Left renal cortex interstitium (tissue), 4 donors: ENCODE measurements around the gene MED12L. TPM values are rescaled to one million over a fixed set of nuclear protein-coding genes. Genes with fewer than 3 reads are reported as not detected.

Experiments
- DNase-seq, 4 donors: peaks; one replicate each; pipeline ENCODE4 v3.0.0-alpha.2; 2013; ENCODE audit warnings: low read depth in 4 of 4, low spot score in 2 of 4, missing footprints in 1 of 4
- polyA plus RNA-seq, 4 donors: library from polyadenylated mRNA; unstranded; fragments of 120-200 nt; gene quantifications; one replicate each; pipeline ENCODE4 v1.2.1, GENCODE V29; 2013; ENCODE audit not compliant: insufficient read length in 4 of 4

Gene MED12L
- polyA plus RNA-seq, 4 donors = 1.6 to 3.0 (median 2.2) TPM

DNA sequence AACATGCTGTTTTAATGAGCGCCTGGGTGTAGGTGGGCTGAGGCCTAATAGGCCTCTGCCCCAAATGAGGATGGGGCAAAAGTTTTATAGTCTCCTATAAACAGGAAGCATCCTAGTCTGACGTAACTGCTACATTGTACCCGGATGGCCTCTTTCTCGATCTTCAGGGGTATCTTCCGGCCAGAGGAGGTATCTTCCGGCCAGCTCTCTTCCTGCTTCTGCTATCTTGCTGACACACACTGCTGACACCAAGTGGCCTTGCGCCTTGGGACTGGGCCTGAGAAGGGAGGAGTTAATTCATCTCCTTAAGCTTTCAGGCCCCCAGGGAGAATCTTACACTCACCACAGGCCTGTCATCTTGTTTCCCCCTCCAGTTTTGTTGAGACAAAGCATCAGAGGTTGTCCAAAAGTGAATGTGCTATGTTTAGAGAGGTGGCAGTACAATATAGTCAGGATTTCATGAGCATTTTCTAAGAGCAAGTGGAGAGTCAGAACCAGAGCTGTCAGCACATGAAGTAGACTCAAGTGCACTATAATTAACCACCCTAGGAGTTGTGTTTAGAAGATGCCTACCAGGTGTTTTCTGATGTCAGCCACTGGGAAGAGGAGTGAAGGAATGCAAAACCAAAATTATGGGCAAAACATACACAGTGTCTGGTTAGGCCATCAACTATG, 391.0 kb downstream of the MED12L start:
- no peak for DNase-seq

GRCh38 chr3:151477591-151478334, 392.3 kb downstream of the MED12L start:
- DNase-seq = no peak

DNA sequence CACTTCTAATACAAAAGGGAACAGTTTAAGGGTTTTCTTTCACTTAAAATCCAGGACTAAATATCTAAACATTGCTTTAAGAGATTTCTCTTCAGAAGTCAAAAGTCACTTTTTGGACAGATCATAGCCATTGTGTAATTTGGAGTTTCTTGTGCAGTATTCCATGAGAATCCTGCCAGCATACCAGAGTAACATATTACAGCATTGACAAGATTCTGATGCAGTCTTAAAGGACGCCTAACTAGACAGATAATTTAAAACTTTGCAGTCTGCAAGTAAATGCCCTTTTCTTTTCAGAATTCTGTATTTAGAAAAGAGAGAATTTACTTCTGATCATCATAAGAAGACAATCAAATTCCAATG, 392.9 kb downstream of the MED12L start:
- DNase-seq = no peak

GRCh38 chr3:151479452-151479851, 394.0 kb downstream of the MED12L start:
- DNase-seq = no peak

GRCh38 chr3:151480492-151480891, 395.0 kb downstream of the MED12L start:
- no peak for DNase-seq

DNA sequence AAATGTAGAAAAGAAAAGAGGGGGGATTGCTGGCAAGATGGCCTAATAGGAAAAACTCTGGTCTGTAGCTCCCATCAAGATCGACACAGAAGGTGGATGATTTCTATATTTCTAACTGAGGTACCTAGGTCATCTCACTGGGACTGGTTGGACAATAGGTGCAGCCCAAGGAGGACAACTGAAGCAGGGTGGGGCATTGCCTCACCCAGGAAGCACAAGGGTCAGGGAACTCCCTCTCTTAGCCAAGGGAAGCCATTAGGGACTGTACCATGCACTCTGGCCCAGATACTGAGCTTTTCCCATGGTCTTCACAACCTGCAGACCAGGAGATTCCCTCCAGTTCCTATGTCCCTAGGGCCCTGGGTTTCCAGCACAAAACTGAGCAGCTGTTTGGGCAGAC, 398.0 kb downstream of the MED12L start:
- DNase-seq = no peak

- no peak for DNase-seq
Observed at GRCh38 chr3:151483961-151484520, 398.6 kb downstream of the MED12L start.

Other genes with a start within 250 kb of the MED12L start
- not detected for gene MINDY4B, start 180.2 kb upstream of the MED12L start, polyA plus RNA-seq
- gene CLRN1, start 112.9 kb upstream of the MED12L start, polyA plus RNA-seq = not detected
- gene GPR171, start 117.6 kb downstream of the MED12L start, polyA plus RNA-seq = under 1 TPM in 3 of 4 donors, not detected in 1; 0.11 to 0.40 (median 0.33) TPM
- under 1 TPM; 0.52 to 0.91 (median 0.69) TPM for gene P2RY14, start 192.9 kb downstream of the MED12L start, polyA plus RNA-seq
- under 1 TPM in 3 of 4 donors, not detected in 1; 0.08 to 0.23 (median 0.14) TPM for gene GPR87, start 231.2 kb downstream of the MED12L start, polyA plus RNA-seq
- 1 to 10 TPM in 3 of 4 donors, under 1 TPM in 1; 0.36 to 2.0 (median 1.2) TPM for gene P2RY13, start 243.9 kb downstream of the MED12L start, polyA plus RNA-seq